Peyer's patch (tissue), 4 donors: ENCODE data around the gene CNTNAP2.

Experiments
- POLR2A ChIP-seq, 2 donors: fragments of 450-650 bp; IDR thresholded peaks; one replicate each; pipeline ENCODE4 v1.5.1; 2017; ENCODE audit warnings: antibody characterized with exemption in 2 of 2, mild to moderate bottlenecking in 2 of 2, moderate library complexity in 2 of 2
- TF ChIP-seq, protein P1 (sequence below), 6 experiments: fragments of 450-650 bp in 4 of 6; fragments of 200-600 bp in 2 of 6; sonication (generic) in 1 of 6; IDR thresholded peaks; one replicate each; pipeline ENCODE4 v1.5.1; 2017 to 2019; ENCODE audit warnings: antibody characterized with exemption in 6 of 6, mild to moderate bottlenecking in 3 of 6, moderate library complexity in 1 of 6

DNA sequence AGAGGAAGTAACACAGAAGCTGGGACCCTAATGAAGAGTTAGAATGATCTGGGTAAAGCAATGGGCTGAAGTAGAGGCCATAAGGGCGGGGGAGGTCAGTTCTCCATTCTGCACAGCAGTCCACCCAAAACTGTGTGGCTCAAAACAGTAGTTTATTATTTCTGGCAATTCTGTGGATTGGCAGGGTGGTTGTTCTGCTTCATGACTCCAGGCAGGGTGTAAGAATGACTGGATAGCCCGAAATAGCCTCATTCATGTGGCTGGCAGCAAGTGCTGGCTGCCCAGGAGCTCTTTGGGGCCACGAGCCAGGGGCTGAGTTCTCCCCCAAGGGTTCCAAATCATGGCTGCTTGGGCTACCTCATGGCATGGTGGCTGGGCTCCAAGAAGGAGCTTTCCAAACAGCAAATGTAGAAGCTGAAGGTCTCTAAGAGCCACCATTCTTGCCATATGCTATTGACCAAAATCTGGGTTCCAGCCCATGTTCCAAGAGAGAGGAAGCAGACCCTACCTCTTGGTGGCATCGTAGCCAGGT lies 2158.8 kb downstream of the CNTNAP2 start:
- TF ChIP-seq, protein P1, sequence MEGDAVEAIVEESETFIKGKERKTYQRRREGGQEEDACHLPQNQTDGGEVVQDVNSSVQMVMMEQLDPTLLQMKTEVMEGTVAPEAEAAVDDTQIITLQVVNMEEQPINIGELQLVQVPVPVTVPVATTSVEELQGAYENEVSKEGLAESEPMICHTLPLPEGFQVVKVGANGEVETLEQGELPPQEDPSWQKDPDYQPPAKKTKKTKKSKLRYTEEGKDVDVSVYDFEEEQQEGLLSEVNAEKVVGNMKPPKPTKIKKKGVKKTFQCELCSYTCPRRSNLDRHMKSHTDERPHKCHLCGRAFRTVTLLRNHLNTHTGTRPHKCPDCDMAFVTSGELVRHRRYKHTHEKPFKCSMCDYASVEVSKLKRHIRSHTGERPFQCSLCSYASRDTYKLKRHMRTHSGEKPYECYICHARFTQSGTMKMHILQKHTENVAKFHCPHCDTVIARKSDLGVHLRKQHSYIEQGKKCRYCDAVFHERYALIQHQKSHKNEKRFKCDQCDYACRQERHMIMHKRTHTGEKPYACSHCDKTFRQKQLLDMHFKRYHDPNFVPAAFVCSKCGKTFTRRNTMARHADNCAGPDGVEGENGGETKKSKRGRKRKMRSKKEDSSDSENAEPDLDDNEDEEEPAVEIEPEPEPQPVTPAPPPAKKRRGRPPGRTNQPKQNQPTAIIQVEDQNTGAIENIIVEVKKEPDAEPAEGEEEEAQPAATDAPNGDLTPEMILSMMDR (IDR thresholded peaks at IDR 0.05), result no peak
- no peak for TF ChIP-seq POLR2A (IDR thresholded peaks at IDR 0.05)
